ENCODE results near the gene CCDC169.
"Not testable (repeated sequence)": the region's sequence is repeated elsewhere in the genome, so short reads cannot be mapped to it uniquely, and the experiment has no call there.

CCDC169 gene

GRCh38 chr13:36337938-36338641 lies 40.5 kb upstream of the CCDC169 start:
- Histone ChIP-seq H3K36me3 (ENCODE audit: control insufficient read depth, insufficient read depth, low read length) (no peaks in the 10 kb centered on the region), H3K4me3 (ENCODE audit: insufficient read depth, low read depth, low read length) (no peak overlapping the region), H3K9me3 (ENCODE audit: control insufficient read depth, low read length) (no peaks in the 10 kb centered on the region), H3K27me3 (ENCODE audit: control insufficient read depth, insufficient read depth, low read length, poor library complexity, severe bottlenecking) (no peaks in the 10 kb centered on the region), H3K4me1 (ENCODE audit: control insufficient read depth, insufficient read depth, low read length) (no peaks in the 10 kb centered on the region), H3K27ac (ENCODE audit: insufficient read depth, low read depth, low read length, poor library complexity, severe bottlenecking) (no peak overlapping the region)
- 57 to 62% methylated on average over 3 of the region's 3 CpGs for WGBS, 2 experiments

- H3K9me3 ChIP-seq (ENCODE audit: control insufficient read depth, low read length): no peaks in the 10 kb centered on the region
- no peaks in the 10 kb centered on the region for H3K27me3 ChIP-seq (ENCODE audit: control insufficient read depth, insufficient read depth, low read length, poor library complexity, severe bottlenecking)
- no peaks in the 10 kb centered on the region for H3K36me3 ChIP-seq (ENCODE audit: control insufficient read depth, insufficient read depth, low read length)
- H3K4me3 ChIP-seq (ENCODE audit: insufficient read depth, low read depth, low read length): no peak overlapping the region
- H3K4me1 ChIP-seq (ENCODE audit: control insufficient read depth, insufficient read depth, low read length): no peaks in the 10 kb centered on the region
- H3K27ac ChIP-seq (ENCODE audit: insufficient read depth, low read depth, low read length, poor library complexity, severe bottlenecking): no peak overlapping the region
Observed at GRCh38 chr13:36332986-36333385, 35.4 kb upstream of the CCDC169 start.

GRCh38 chr13:36332255-36332654 lies 34.6 kb upstream of the CCDC169 start:
- not testable (repeated sequence) for H3K27ac ChIP-seq (ENCODE audit: insufficient read depth, low read depth, low read length, poor library complexity, severe bottlenecking); H3K9me3 ChIP-seq (ENCODE audit: control insufficient read depth, low read length); H3K27me3 ChIP-seq (ENCODE audit: control insufficient read depth, insufficient read depth, low read length, poor library complexity, severe bottlenecking); H3K4me3 ChIP-seq (ENCODE audit: insufficient read depth, low read depth, low read length); H3K4me1 ChIP-seq (ENCODE audit: control insufficient read depth, insufficient read depth, low read length); H3K36me3 ChIP-seq (ENCODE audit: control insufficient read depth, insufficient read depth, low read length)

- no peaks in the 10 kb centered on the region for H3K36me3 ChIP-seq (ENCODE audit: control insufficient read depth, insufficient read depth, low read length)
- H3K27me3 ChIP-seq (ENCODE audit: control insufficient read depth, insufficient read depth, low read length, poor library complexity, severe bottlenecking): no peaks in the 10 kb centered on the region
- H3K4me1 ChIP-seq (ENCODE audit: control insufficient read depth, insufficient read depth, low read length): no peaks in the 10 kb centered on the region
- H3K4me3 ChIP-seq (ENCODE audit: insufficient read depth, low read depth, low read length): no peak overlapping the region
- 51 to 67% methylated on average over 4 of the region's 4 CpGs for WGBS, 2 experiments
- H3K27ac ChIP-seq (ENCODE audit: insufficient read depth, low read depth, low read length, poor library complexity, severe bottlenecking): no peak overlapping the region
- no peaks in the 10 kb centered on the region for H3K9me3 ChIP-seq (ENCODE audit: control insufficient read depth, low read length)
Observed at GRCh38 chr13:36331280-36331679, 33.7 kb upstream of the CCDC169 start.

GRCh38 chr13:36329361-36329760 lies 31.7 kb upstream of the CCDC169 start:
- Histone ChIP-seq H3K27me3 (ENCODE audit: control insufficient read depth, insufficient read depth, low read length, poor library complexity, severe bottlenecking) (no peaks in the 10 kb centered on the region), H3K4me3 (ENCODE audit: insufficient read depth, low read depth, low read length) (no peak overlapping the region), H3K36me3 (ENCODE audit: control insufficient read depth, insufficient read depth, low read length) (no peaks in the 10 kb centered on the region), H3K27ac (ENCODE audit: insufficient read depth, low read depth, low read length, poor library complexity, severe bottlenecking) (no peak overlapping the region), H3K9me3 (ENCODE audit: control insufficient read depth, low read length) (no peaks in the 10 kb centered on the region), H3K4me1 (ENCODE audit: control insufficient read depth, insufficient read depth, low read length) (no peaks in the 10 kb centered on the region)
- 91 to 95% methylated on average over 3 of the region's 4 CpGs for WGBS, 2 experiments

- H3K27me3 ChIP-seq (ENCODE audit: control insufficient read depth, insufficient read depth, low read length, poor library complexity, severe bottlenecking): no peaks in the 10 kb centered on the region
- WGBS, 2 experiments: 89 to 93% methylated on average over 2 of the region's 2 CpGs
- H3K9me3 ChIP-seq (ENCODE audit: control insufficient read depth, low read length): no peaks in the 10 kb centered on the region
- H3K36me3 ChIP-seq (ENCODE audit: control insufficient read depth, insufficient read depth, low read length): no peaks in the 10 kb centered on the region
- no peak overlapping the region for H3K4me3 ChIP-seq (ENCODE audit: insufficient read depth, low read depth, low read length)
- no peak overlapping the region for H3K27ac ChIP-seq (ENCODE audit: insufficient read depth, low read depth, low read length, poor library complexity, severe bottlenecking)
- H3K4me1 ChIP-seq (ENCODE audit: control insufficient read depth, insufficient read depth, low read length): no peaks in the 10 kb centered on the region
Observed at GRCh38 chr13:36328821-36329220, 31.2 kb upstream of the CCDC169 start.

GRCh38 chr13:36325912-36326311 lies 28.3 kb upstream of the CCDC169 start:
- WGBS, 2 experiments: no CpG with 5 or more reads among the region's 1 CpG
- Histone ChIP-seq H3K27me3 (ENCODE audit: control insufficient read depth, insufficient read depth, low read length, poor library complexity, severe bottlenecking) (no peaks in the 10 kb centered on the region), H3K4me1 (ENCODE audit: control insufficient read depth, insufficient read depth, low read length) (no peaks in the 10 kb centered on the region), H3K36me3 (ENCODE audit: control insufficient read depth, insufficient read depth, low read length) (no peaks in the 10 kb centered on the region), H3K4me3 (ENCODE audit: insufficient read depth, low read depth, low read length) (no peak overlapping the region), H3K9me3 (ENCODE audit: control insufficient read depth, low read length) (no peaks in the 10 kb centered on the region), H3K27ac (ENCODE audit: insufficient read depth, low read depth, low read length, poor library complexity, severe bottlenecking) (no peak overlapping the region)

GRCh38 chr13:36324881-36325280 lies 27.3 kb upstream of the CCDC169 start:
- not testable (repeated sequence) for H3K9me3 ChIP-seq (ENCODE audit: control insufficient read depth, low read length); H3K36me3 ChIP-seq (ENCODE audit: control insufficient read depth, insufficient read depth, low read length); H3K4me1 ChIP-seq (ENCODE audit: control insufficient read depth, insufficient read depth, low read length); H3K27ac ChIP-seq (ENCODE audit: insufficient read depth, low read depth, low read length, poor library complexity, severe bottlenecking); H3K4me3 ChIP-seq (ENCODE audit: insufficient read depth, low read depth, low read length); H3K27me3 ChIP-seq (ENCODE audit: control insufficient read depth, insufficient read depth, low read length, poor library complexity, severe bottlenecking)
- 53 to 59% methylated on average over 5 of the region's 5 CpGs for WGBS, 2 experiments

GRCh38 chr13:36323951-36324566 lies 26.4 kb upstream of the CCDC169 start:
- no peak overlapping the region for H3K4me3 ChIP-seq (ENCODE audit: insufficient read depth, low read depth, low read length)
- H3K4me1 ChIP-seq (ENCODE audit: control insufficient read depth, insufficient read depth, low read length): no peaks in the 10 kb centered on the region
- H3K9me3 ChIP-seq (ENCODE audit: control insufficient read depth, low read length): no peaks in the 10 kb centered on the region
- no peak overlapping the region for H3K27ac ChIP-seq (ENCODE audit: insufficient read depth, low read depth, low read length, poor library complexity, severe bottlenecking)
- no peaks in the 10 kb centered on the region for H3K27me3 ChIP-seq (ENCODE audit: control insufficient read depth, insufficient read depth, low read length, poor library complexity, severe bottlenecking)
- H3K36me3 ChIP-seq (ENCODE audit: control insufficient read depth, insufficient read depth, low read length): no peaks in the 10 kb centered on the region
- WGBS, 2 experiments: 97 to 100% methylated on average over 1 of the region's 1 CpG

GRCh38 chr13:36323408-36323807 lies 25.8 kb upstream of the CCDC169 start:
- Histone ChIP-seq H3K9me3 (ENCODE audit: control insufficient read depth, low read length) (no peaks in the 10 kb centered on the region), H3K4me3 (ENCODE audit: insufficient read depth, low read depth, low read length) (no peak overlapping the region), H3K27ac (ENCODE audit: insufficient read depth, low read depth, low read length, poor library complexity, severe bottlenecking) (no peak overlapping the region), H3K4me1 (ENCODE audit: control insufficient read depth, insufficient read depth, low read length) (no peaks in the 10 kb centered on the region), H3K27me3 (ENCODE audit: control insufficient read depth, insufficient read depth, low read length, poor library complexity, severe bottlenecking) (no peaks in the 10 kb centered on the region), H3K36me3 (ENCODE audit: control insufficient read depth, insufficient read depth, low read length) (no peaks in the 10 kb centered on the region)
- 96% methylated on average over 3 of the region's 3 CpGs; no CpG with 5 or more reads in 1 of the 2 experiments for WGBS, 2 experiments

All from ectodermal cell (in vitro differentiated cells).